Subcutaneous abdominal adipose tissue (tissue), 5 donors: ENCODE measurements around the gene CCNDBP1.
A peak's percentile ranks its signal among the peaks of the same experiment; 100 is the strongest.
"Not testable (repeated sequence)": the region's sequence is repeated elsewhere in the genome, so short reads cannot be mapped to it uniquely, and the experiment has no call there.

Source experiments
- H3K27ac ChIP-seq: one replicate; pipeline ENCODE4 v1.7.0; 2013; ENCODE audit warnings: low read depth, mild to moderate bottlenecking, inconsistent platforms, low read length, moderate library complexity
- H3K27me3 ChIP-seq, 5 donors: one replicate each; pipeline ENCODE4 v1.7.0; 2013; ENCODE audit warnings: low read length in 5 of 5, inconsistent platforms in 1 of 5; ENCODE audit not compliant: control insufficient read depth in 5 of 5, insufficient read depth in 4 of 5
- H3K36me3 ChIP-seq, 5 donors: one replicate each; pipeline ENCODE4 v1.7.0; 2013; ENCODE audit warnings: low read length in 5 of 5; ENCODE audit not compliant: control insufficient read depth in 5 of 5, insufficient read depth in 5 of 5
- H3K4me1 ChIP-seq, 5 donors: one replicate each; pipeline ENCODE4 v1.7.0; 2013; ENCODE audit warnings: low read length in 5 of 5, mild to moderate bottlenecking in 3 of 5, moderate library complexity in 1 of 5; ENCODE audit not compliant: control insufficient read depth in 5 of 5, insufficient read depth in 5 of 5
- H3K4me3 ChIP-seq, 5 donors: one replicate each; pipeline ENCODE4 v1.7.0; 2013; ENCODE audit warnings: low read length in 5 of 5, low read depth in 1 of 5
- H3K9ac ChIP-seq, 5 donors: one replicate each; pipeline ENCODE4 v1.7.0; 2013; ENCODE audit warnings: low read length in 5 of 5, mild to moderate bottlenecking in 4 of 5, moderate library complexity in 3 of 5
- H3K9me3 ChIP-seq, 5 donors: one replicate each; pipeline ENCODE4 v1.7.0; 2013; ENCODE audit warnings: low read length in 5 of 5; ENCODE audit not compliant: control insufficient read depth in 5 of 5
- donor health status: healthy.
- donor health status: healthy.
- donor health status: healthy.
- donor health status: healthy.
- donor health status: healthy.

Gene CCNDBP1, protein sequence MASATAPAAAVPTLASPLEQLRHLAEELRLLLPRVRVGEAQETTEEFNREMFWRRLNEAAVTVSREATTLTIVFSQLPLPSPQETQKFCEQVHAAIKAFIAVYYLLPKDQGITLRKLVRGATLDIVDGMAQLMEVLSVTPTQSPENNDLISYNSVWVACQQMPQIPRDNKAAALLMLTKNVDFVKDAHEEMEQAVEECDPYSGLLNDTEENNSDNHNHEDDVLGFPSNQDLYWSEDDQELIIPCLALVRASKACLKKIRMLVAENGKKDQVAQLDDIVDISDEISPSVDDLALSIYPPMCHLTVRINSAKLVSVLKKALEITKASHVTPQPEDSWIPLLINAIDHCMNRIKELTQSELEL

DNA sequence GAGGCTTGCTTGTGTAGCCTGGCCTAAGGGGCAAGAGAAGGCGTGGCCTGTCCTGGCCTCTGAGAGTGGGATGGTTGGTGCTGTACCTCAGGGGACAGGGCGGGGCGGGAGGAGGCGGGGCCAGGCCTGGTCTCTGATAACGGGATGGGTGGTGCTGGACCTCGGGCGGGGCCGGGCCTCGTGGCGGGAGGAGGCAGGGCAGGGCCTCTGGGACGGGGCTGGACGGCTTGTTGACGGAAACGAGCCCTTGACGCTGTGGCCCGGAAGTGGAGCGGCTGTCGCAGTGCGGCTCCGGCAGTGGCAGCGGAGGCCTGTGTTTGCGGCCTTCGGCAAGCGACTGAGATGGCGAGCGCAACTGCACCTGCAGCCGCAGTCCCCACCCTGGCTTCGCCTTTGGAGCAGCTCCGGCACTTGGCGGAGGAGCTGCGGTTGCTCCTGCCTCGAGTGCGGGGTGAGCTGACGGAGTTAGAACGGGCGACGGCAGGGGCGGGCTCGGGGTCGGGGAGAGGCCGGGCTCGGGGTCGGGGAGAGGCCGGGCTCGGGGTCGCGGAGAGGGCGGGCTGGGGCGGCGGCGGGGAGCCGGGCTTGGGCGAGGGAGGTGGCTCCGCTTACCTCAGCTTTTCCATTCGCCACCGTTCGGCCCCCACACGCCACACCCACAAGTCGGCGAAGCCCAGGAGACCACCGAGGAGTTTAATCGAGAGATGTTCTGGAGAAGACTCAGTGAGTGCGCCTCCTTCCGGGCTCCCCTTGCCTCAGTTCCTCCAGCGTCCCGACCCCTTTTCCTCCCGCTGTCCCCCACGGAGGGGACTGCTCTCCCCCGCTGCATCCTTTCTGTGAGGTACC, at the start of gene CCNDBP1:
Gene CCNDBP1 (plus strand): TSS at position 247 of the 846 bp plus-strand sequence. CDS start 96 bp downstream, at position 343.
- H3K4me1 ChIP-seq, result peaks cover 3 to 39% (median 29%) of the 10 kb centered on the region in 5 donors

DNA sequence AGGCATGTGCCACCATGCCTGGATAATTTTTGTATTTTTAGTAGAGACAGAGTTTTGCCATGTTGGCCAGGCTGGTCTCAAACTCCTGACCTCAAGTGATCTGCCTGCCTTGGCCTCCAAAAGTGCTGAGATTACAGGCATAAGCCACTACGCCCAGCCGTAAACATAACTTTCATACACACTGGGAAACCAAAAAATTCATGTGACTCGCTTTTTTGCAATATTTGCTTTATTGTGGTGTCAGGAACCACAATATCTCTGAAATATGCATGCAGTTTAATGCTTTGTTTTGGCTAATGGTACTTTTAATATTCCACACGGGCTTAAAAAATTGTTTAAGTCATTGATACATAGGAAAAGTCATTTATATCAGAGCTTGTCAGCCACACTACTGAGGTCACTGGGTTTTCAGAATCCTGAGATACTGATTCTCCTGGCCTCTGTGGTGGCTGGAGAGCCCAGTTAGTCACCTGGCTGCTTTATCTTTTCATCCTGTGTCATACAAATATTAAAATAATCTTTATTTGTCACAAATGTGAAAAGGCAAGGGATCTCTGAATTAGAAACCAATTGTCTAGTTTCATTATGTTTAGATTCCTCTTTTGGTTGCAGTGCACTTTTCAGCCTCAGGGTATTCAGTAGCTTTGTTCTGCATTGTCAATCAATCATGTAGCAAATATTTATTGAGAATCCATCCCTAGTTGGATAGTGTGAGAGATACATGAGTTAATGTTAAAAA, 41.8 kb upstream of the CCNDBP1 start:
- H3K27ac ChIP-seq, result no peak overlapping the region
- no peaks in the 10 kb centered on the region for H3K4me1 ChIP-seq
- H3K9me3 ChIP-seq, result no peaks in the 10 kb centered on the region
- H3K36me3 ChIP-seq, result peaks cover 31 to 59% (median 44%) of the 10 kb centered on the region in 5 donors
- H3K27me3 ChIP-seq, result no peaks in the 10 kb centered on the region
- no peak overlapping the region for H3K9ac ChIP-seq
- H3K4me3 ChIP-seq, result no peak overlapping the region

More for the DNA sequence above, at the start of gene CCNDBP1:
- H3K4me3 ChIP-seq, result peak within 1 kb of the TSS; percentile 84 to 99 (median 95)
- peaks cover 9 to 22% (median 19%) of the 10 kb centered on the region in 5 donors for H3K36me3 ChIP-seq
- H3K9ac ChIP-seq, result peak within 1 kb of the TSS; percentile 84 to 95 (median 91)
- no peaks in the 10 kb centered on the region for H3K27me3 ChIP-seq
- no peaks in the 10 kb centered on the region for H3K9me3 ChIP-seq
- H3K27ac ChIP-seq, result peak within 1 kb of the TSS; percentile 76

DNA sequence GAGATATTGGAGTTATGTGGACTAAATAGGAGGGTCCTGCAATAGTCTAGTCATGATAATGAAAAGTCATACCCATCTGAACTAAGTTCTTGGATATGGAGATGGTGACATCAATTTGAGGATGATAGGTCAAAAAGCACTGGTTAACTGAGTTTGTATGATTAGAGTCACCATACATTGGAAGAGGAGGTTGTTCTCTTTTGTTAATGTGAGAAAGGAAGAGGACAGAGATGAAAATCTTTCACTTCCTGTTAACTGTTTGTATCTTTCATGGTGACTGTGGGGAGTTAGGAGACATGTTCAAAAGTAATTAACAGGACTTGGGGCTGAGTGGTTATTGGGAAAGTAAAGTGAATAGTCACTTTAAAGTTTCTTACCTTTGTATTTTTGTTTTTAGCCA, 40.7 kb upstream of the CCNDBP1 start:
- no peaks in the 10 kb centered on the region for H3K9me3 ChIP-seq
- H3K4me1 ChIP-seq, result no peaks in the 10 kb centered on the region
- H3K9ac ChIP-seq, result no peak overlapping the region
- H3K27ac ChIP-seq, result no peak overlapping the region
- peaks cover 27 to 56% (median 45%) of the 10 kb centered on the region in 5 donors for H3K36me3 ChIP-seq
- no peaks in the 10 kb centered on the region for H3K27me3 ChIP-seq
- no peak overlapping the region for H3K4me3 ChIP-seq

DNA sequence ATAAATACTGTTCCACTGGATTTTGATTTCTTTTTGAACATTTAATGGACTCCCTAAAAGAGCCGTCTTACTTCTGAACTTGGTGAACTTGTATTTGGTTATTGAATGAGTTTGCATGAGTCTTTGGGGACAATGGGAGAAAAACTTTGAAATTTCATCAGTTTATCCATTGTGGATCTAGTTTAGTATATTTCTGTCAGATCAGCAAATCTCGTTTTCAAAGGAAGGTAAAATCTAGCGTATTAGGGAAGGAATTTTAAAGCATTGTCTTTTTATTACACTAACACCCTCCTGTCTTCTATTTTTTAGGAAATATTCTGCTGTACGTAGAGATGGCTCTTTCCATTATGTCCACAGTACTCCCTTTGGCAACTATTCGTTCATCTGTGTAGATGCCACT, 39.0 kb upstream of the CCNDBP1 start:
- Histone ChIP-seq H3K9me3 (no peaks in the 10 kb centered on the region), H3K27me3 (no peaks in the 10 kb centered on the region), H3K36me3 (peaks cover 17 to 47% (median 38%) of the 10 kb centered on the region in 5 donors), H3K9ac (no peak overlapping the region), H3K27ac (no peak overlapping the region), H3K4me3 (no peak overlapping the region), H3K4me1 (no peaks in the 10 kb centered on the region)

DNA sequence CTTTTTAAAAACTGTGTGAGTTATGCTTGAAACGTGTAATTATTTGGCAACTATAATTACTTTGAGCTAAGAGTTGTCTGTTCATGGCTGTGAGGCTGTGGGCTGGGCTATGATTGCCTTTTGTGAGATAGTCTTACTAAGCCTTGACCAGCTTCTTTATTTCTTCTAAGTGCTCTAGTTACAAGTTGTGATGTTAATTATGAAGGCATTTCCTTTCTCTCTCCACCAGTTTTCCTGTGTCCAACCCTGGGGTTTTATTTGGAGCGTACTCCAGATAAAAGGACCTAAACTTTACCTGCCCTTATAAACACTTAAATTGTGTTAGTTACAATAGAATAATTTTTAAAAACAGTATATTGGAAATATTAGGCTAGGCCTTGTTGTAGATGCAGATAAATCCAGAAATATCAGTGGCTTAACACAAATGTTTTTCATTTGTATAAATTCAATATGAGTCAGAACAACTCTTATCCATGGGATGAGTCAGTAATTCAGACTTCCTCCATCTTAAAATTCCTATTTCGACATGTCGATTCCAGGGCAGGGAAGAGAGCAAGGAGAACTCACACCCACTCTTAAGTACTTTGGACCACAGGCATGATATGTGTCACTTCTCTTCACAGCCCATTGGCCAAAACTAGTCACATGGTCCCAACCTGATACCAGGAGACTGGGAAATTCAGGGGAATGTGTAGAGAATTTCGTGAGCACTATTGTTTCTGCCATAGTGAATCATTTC, 34.8 kb upstream of the CCNDBP1 start:
- Histone ChIP-seq H3K9ac (no peak overlapping the region), H3K27ac (no peak overlapping the region), H3K36me3 (peaks cover 26 to 66% (median 57%) of the 10 kb centered on the region in 5 donors)

DNA sequence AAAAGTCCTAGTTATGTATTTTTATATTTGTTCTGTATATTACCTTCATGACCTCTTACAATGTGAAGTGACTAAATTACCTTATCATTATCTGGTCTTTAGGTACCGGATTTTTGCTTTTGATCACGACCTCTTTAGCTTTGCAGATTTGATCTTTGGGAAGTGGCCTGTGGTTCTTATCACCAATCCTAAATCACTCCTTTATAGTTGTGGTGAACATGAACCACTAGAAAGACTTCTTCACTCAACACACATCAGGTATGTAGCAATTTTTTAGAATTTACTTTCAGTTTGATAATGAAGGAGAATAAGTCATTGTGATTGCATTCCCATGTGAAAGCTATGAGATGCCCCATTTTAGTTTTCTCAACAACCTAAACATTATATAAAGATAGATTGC, 33.5 kb upstream of the CCNDBP1 start:
- Histone ChIP-seq H3K9ac (no peak overlapping the region), H3K27me3 (no peaks in the 10 kb centered on the region), H3K36me3 (peaks cover 31 to 70% (median 59%) of the 10 kb centered on the region in 5 donors), H3K27ac (no peak overlapping the region), H3K9me3 (no peaks in the 10 kb centered on the region), H3K4me1 (no peaks in the 10 kb centered on the region), H3K4me3 (no peak overlapping the region)

More for the DNA sequence above, 34.8 kb upstream of the CCNDBP1 start:
- no peak overlapping the region for H3K4me3 ChIP-seq
- H3K9me3 ChIP-seq, result no peaks in the 10 kb centered on the region
- no peaks in the 10 kb centered on the region for H3K27me3 ChIP-seq
- no peaks in the 10 kb centered on the region for H3K4me1 ChIP-seq

DNA sequence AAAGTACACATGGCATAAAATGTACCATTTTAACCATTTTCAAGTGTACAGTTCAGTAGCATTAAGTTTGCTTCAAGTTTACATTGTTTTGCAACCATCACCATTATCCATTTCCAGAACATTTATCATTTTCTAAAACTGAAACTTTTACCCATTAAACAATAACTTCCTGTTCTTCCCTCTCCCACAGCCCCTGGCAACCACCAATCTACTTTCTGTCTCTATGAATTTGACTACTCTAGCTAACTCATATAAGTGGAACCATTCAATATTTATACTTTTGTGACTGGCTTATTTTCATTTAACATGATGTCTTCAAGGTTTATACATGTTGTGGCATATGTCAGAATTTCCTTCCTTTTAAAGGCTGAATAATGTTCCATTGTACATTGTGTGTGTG, 31.9 kb upstream of the CCNDBP1 start:
- peaks cover 27 to 54% (median 51%) of the 10 kb centered on the region in 5 donors for H3K36me3 ChIP-seq
- no peak overlapping the region for H3K27ac ChIP-seq
- no peaks in the 10 kb centered on the region for H3K4me1 ChIP-seq
- no peak overlapping the region for H3K4me3 ChIP-seq
- H3K9me3 ChIP-seq, result no peaks in the 10 kb centered on the region
- no peaks in the 10 kb centered on the region for H3K27me3 ChIP-seq
- H3K9ac ChIP-seq, result no peak overlapping the region

DNA sequence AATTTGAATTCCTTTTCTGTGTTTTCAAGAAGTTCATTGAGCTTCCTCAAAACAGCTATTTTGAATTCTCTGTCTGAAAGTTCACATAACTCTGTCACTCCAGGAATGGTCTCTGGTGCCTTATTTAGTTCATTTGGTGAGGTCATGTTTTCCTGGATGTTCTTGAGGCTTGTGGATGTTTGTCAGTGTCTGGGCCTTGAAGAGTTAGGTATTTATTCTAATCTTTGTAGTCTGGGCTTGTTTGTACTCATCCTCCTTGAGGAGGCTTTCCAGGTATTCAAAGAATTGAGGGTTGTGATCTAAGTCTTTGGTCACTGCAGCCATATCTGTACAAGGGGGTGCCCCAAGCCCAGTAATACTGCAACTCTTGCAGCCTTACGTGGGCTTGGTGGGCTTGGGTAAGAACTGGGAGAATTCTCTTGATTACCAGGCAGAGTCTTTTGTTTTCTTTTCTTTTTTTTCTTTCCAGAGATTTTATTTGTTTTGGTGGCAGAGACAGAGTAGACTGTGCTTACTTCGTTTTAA, 19.3 kb upstream of the CCNDBP1 start:
- H3K4me3 ChIP-seq, result no peak overlapping the region
- no peak overlapping the region for H3K27ac ChIP-seq
- peaks cover 20 to 42% (median 28%) of the 10 kb centered on the region in 5 donors for H3K36me3 ChIP-seq
- peaks cover 0 to 8% (median 6%) of the 10 kb centered on the region in 5 donors for H3K4me1 ChIP-seq
- H3K9me3 ChIP-seq, result no peaks in the 10 kb centered on the region
- H3K9ac ChIP-seq, result no peak overlapping the region
- H3K27me3 ChIP-seq, result no peaks in the 10 kb centered on the region

DNA sequence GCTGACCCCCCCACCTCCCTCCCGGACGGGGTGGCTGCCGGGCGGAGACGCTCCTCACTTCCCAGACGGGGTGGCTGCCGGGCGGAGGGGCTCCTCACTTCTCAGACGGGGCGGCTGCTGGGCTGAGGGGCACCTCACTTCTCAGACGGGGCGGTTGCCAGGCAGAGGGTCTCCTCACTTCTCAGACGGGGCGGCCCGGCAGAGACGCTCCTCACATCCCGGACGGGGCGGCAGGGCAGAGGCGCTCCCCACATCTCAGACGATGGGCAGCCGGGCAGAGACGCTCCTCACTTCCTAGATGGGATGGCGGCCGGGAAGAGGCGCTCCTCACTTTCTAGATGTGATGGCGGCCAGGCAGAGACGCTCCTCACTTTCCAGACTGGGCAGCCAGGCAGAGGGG, 17.9 kb upstream of the CCNDBP1 start:
- not testable (repeated sequence) for H3K27me3 ChIP-seq, H3K4me3 ChIP-seq, H3K4me1 ChIP-seq, H3K9ac ChIP-seq, H3K27ac ChIP-seq, H3K9me3 ChIP-seq
- H3K36me3 ChIP-seq, result peaks cover 17 to 40% (median 25%) of the 10 kb centered on the region in 5 donors
